Prostate gland (tissue), 2 donors: ENCODE measurements around the gene EEFSEC. TPM values are rescaled to one million over a fixed set of nuclear protein-coding genes. Genes with fewer than 3 reads are reported as not detected.
"Not testable (repeated sequence)": the region's sequence is repeated elsewhere in the genome, so short reads cannot be mapped to it uniquely, and the experiment has no call there.

ENCODE experiments used
- DNase-seq: peaks from one replicate; pipeline ENCODE4 v3.0.0-alpha.2; 2019; ENCODE audit warnings: low spot score
- H3K27ac ChIP-seq, 2 donors: fragments of 200-600 bp; sonication (generic); 2 replicates each; pipeline ENCODE4 v1.5.1; 2017 to 2019
- H3K27me3 ChIP-seq: fragments of 200-600 bp; sonication (generic); replicated peaks from 2 replicates; pipeline ENCODE4 v1.5.1; 2019; ENCODE audit not compliant: insufficient read depth
- H3K36me3 ChIP-seq, 2 donors: fragments of 200-600 bp; sonication (generic); 1 replicate in 1 of 2; 2 replicates in 1 of 2; pipeline versions ENCODE4 v1.5.1 to v1.8.1; 2017 to 2019
- H3K4me1 ChIP-seq: fragments of 200-600 bp; sonication (generic); replicated peaks from 2 replicates; pipeline ENCODE4 v1.5.1; 2019
- H3K4me3 ChIP-seq, 2 donors: fragments of 200-600 bp; sonication (generic); 2 replicates each; pipeline ENCODE4 v1.5.1; 2017 to 2019
- H3K9me3 ChIP-seq: fragments of 200-600 bp; sonication (generic); 2 replicates; pipeline ENCODE4 v1.5.1; 2017
- CTCF ChIP-seq, 4 experiments: fragments of 200-600 bp in 2 of 4; fragments of 450-650 bp in 2 of 4; sonication (generic) in 2 of 4; IDR thresholded peaks; 1 replicate in 3 of 4; 2 replicates in 1 of 4; pipeline ENCODE4 v1.5.1; 2016 to 2019; ENCODE audit warnings: antibody characterized with exemption in 4 of 4, mild to moderate bottlenecking in 2 of 4, moderate library complexity in 2 of 4
- POLR2A ChIP-seq: fragments of 450-650 bp; IDR thresholded peaks from one replicate; pipeline ENCODE4 v1.6.1; 2016; ENCODE audit warnings: antibody characterized with exemption, mild to moderate bottlenecking
- POLR2AphosphoS5 ChIP-seq: sonication (generic); formaldehyde crosslinking; IDR thresholded peaks from one replicate; pipeline ENCODE4 v1.6.1; 2017; ENCODE audit warnings: antibody characterized with exemption
- WGBS: methylation state at CpG from one replicate; pipeline ENCODE4 v1.1.5; 2018; 5-methylcytosine and 5-hydroxymethylcytosine counted together
- intact Hi-C: fragments of 100-400 bp; cut with DNase I; formaldehyde crosslinking; loops from one replicate; pipeline ENCODE4 v1.14.2; 2022
- total RNA-seq, 2 donors: library from RNA; depleted of rRNA; stranded (reverse); fragments of >200 nt; gene quantifications; one replicate each; pipeline ENCODE4 v1.1.0, GENCODE V29; 2016

Gene EEFSEC
- total RNA-seq, 2 donors from 2014 or later, result 24.7 to 26.1 TPM

GRCh38 chr3:128152419-128153155, 694 bp upstream of the EEFSEC start:
- DNase-seq, result no peak
- intact Hi-C loops, result loop anchor here (2.0 kb wide), 1 partner anchor 30 kb away; the partner anchor contains the start of gene RUVBL1
- H3K4me3 ChIP-seq, result peak overlapping the region; percentile 85 to 93
- no peaks in the 10 kb centered on the region for H3K27me3 ChIP-seq
- no peaks in the 10 kb centered on the region for H3K4me1 ChIP-seq
- no peaks in the 10 kb centered on the region for H3K9me3 ChIP-seq
- TF ChIP-seq POLR2AphosphoS5, result no peak
- no peak for TF ChIP-seq POLR2A
- TF ChIP-seq CTCF (IDR thresholded peaks at IDR 0.05), result no peak
- WGBS, result 46% methylated on average over 18 of the region's 29 CpGs
- H3K36me3 ChIP-seq, result no peaks in the 10 kb centered on the region
- peak overlapping the region; percentile 80 to 82 for H3K27ac ChIP-seq

- H3K27ac ChIP-seq, result peak overlapping the region in 1 of 2 donors; percentile 82
- DNase-seq, H3K9me3 ChIP-seq, intact Hi-C loops, H3K36me3 ChIP-seq, H3K4me1 ChIP-seq, H3K27me3 ChIP-seq: not testable (repeated sequence)
- WGBS, result 83% methylated on average over 16 of the region's 16 CpGs
- H3K4me3 ChIP-seq, result peak overlapping the region; percentile 85 to 93
Measured at GRCh38 chr3:128154354-128154753, 1.1 kb downstream of the EEFSEC start.

GRCh38 chr3:128155616-128156360, 2.5 kb downstream of the EEFSEC start:
- WGBS, result 94% methylated on average over 3 of the region's 3 CpGs
- H3K4me3 ChIP-seq, result no peak overlapping the region
- H3K27me3 ChIP-seq, result no peaks in the 10 kb centered on the region
- intact Hi-C loops, result no loop called here
- no peak for DNase-seq
- no peaks in the 10 kb centered on the region for H3K4me1 ChIP-seq
- no peak for TF ChIP-seq POLR2A
- TF ChIP-seq CTCF (IDR thresholded peaks at IDR 0.05), result no peak
- TF ChIP-seq POLR2AphosphoS5, result no peak
- H3K27ac ChIP-seq, result no peak overlapping the region
- H3K36me3 ChIP-seq, result no peaks in the 10 kb centered on the region
- no peaks in the 10 kb centered on the region for H3K9me3 ChIP-seq

- no peak for DNase-seq
- Histone ChIP-seq H3K27me3 (no peaks in the 10 kb centered on the region), H3K27ac (no peak overlapping the region), H3K9me3 (no peaks in the 10 kb centered on the region), H3K36me3 (no peaks in the 10 kb centered on the region), H3K4me1 (no peaks in the 10 kb centered on the region), H3K4me3 (no peak overlapping the region)
- intact Hi-C loops, result no loop called here
- TF ChIP-seq CTCF (IDR thresholded peaks at IDR 0.05) (no peak), POLR2A (no peak), POLR2AphosphoS5 (no peak)
- 93% methylated on average over 5 of the region's 5 CpGs for WGBS
Measured at GRCh38 chr3:128160661-128161060, 7.4 kb downstream of the EEFSEC start.

GRCh38 chr3:128163432-128163831, 10.2 kb downstream of the EEFSEC start:
- DNase-seq, result no peak
- no peak for TF ChIP-seq CTCF (IDR thresholded peaks at IDR 0.05)
- no peak for TF ChIP-seq POLR2AphosphoS5
- TF ChIP-seq POLR2A, result no peak
- no peak overlapping the region for H3K4me3 ChIP-seq
- H3K27ac ChIP-seq, result no peak overlapping the region
- H3K4me1 ChIP-seq, result no peaks in the 10 kb centered on the region
- H3K36me3 ChIP-seq, result no peaks in the 10 kb centered on the region
- whole genome bisulfite sequencing, result 96% methylated on average over 5 of the region's 5 CpGs
- intact Hi-C loops, result no loop called here
- no peaks in the 10 kb centered on the region for H3K9me3 ChIP-seq
- no peaks in the 10 kb centered on the region for H3K27me3 ChIP-seq
